WTC11 (cell line): ENCODE measurements around the gene AAGAB. TPM values are rescaled to one million over a fixed set of nuclear protein-coding genes. Genes with fewer than 3 reads are reported as not detected.
A peak's percentile ranks its signal among the peaks of the same experiment; 100 is the strongest.

Experiments
- ATAC-seq: fragments of 200-7000 bp; cut with Tn5 transposase; 2 replicates; pipeline ENCODE4 v1.10.0; 2021; ENCODE audit warnings: mild to moderate bottlenecking, moderate library complexity
- CTCF ChIA-PET: fragments of 300-600 bp; sonication (Branson Sonifier 250); formaldehyde crosslinking; loops from one replicate; lab custom pipeline; 2021; ENCODE audit warnings: antibody characterized with exemption; lab: Charles Lee
- POLR2A ChIA-PET: fragments of 350-600 bp; sonication (Branson Sonifier 250); formaldehyde crosslinking; loops from one replicate; lab custom pipeline; 2021; ENCODE audit warnings: antibody characterized with exemption; lab: Charles Lee
- DNase-seq: peaks from one replicate; pipeline ENCODE4 v3.0.0; 2021; ENCODE audit warnings: low spot score
- H3K27ac Mint-ChIP-seq: 2 replicates; pipeline ENCODE4 v1.8.0; 2021; ENCODE audit warnings: mixed read lengths
- H3K27me3 Mint-ChIP-seq: 2 replicates; pipeline ENCODE4 v1.8.0; 2021; ENCODE audit warnings: low read depth, mild to moderate bottlenecking, moderate library complexity, mixed read lengths
- H3K36me3 Mint-ChIP-seq: 2 replicates; pipeline ENCODE4 v1.8.0; 2021; ENCODE audit warnings: mixed read lengths
- H3K4me1 Mint-ChIP-seq: 2 replicates; pipeline ENCODE4 v1.8.0; 2022; ENCODE audit warnings: mixed read lengths
- H3K4me3 Mint-ChIP-seq: 2 replicates; pipeline ENCODE4 v1.8.0; 2021; ENCODE audit warnings: mild to moderate bottlenecking, moderate library complexity, mixed read lengths
- H3K9me3 Mint-ChIP-seq: 2 replicates; pipeline ENCODE4 v1.8.0; 2021; ENCODE audit warnings: mixed read lengths
- CREB1 ChIP-seq: sonication (generic); formaldehyde crosslinking; IDR thresholded peaks from 2 replicates; pipeline ENCODE4 v1.8.0; 2023; ENCODE audit warnings: mild to moderate bottlenecking, missing genetic modification reagents
- GRHL2 ChIP-seq: fragments of 250-450 bp; sonication (Bioruptor Pico); IDR thresholded peaks from 2 replicates; pipeline ENCODE4 v1.8.0; 2022; ENCODE audit warnings: mild to moderate bottlenecking, moderate library complexity; ENCODE audit not compliant: insufficient replicate concordance, severe bottlenecking
- NFYB ChIP-seq: sonication (generic); formaldehyde crosslinking; conservative IDR thresholded peaks from 2 replicates; pipeline ENCODE4 v1.8.0; 2022; ENCODE audit warnings: low read depth, missing genetic modification reagents
- TEAD1 ChIP-seq: sonication (generic); formaldehyde crosslinking; IDR thresholded peaks from 2 replicates; pipeline ENCODE4 v1.8.0; 2022; ENCODE audit warnings: mild to moderate bottlenecking, missing genetic modification reagents
- ZNF121 ChIP-seq: sonication (generic); formaldehyde crosslinking; IDR thresholded peaks from 2 replicates; pipeline ENCODE4 v1.8.0; 2023; ENCODE audit warnings: missing genetic modification reagents
- ZNF263 ChIP-seq: sonication (generic); formaldehyde crosslinking; IDR thresholded peaks from 2 replicates; pipeline ENCODE4 v1.8.1; 2022; ENCODE audit warnings: low read depth, mild to moderate bottlenecking, moderate library complexity, missing genetic modification reagents
- ZNF671 ChIP-seq: fragments of 250-450 bp; sonication (Bioruptor Pico); IDR thresholded peaks from 2 replicates; pipeline ENCODE4 v1.8.0; 2021; ENCODE audit warnings: mild to moderate bottlenecking
- total RNA-seq: library from RNA; stranded (reverse); gene quantifications from 3 replicates; pipeline ENCODE4 v1.2.3, GENCODE V29; 2021
- TF ChIP-seq, protein P1 (sequence below): sonication (generic); formaldehyde crosslinking; IDR thresholded peaks from 2 replicates; pipeline ENCODE4 v1.8.1; 2023; ENCODE audit warnings: mild to moderate bottlenecking, missing genetic modification reagents, moderate library complexity
- TF ChIP-seq, protein P2 (sequence below): sonication (generic); formaldehyde crosslinking; IDR thresholded peaks from 2 replicates; pipeline ENCODE4 v1.8.1; 2023; ENCODE audit warnings: mild to moderate bottlenecking, missing genetic modification reagents, borderline replicate concordance
- TF ChIP-seq, protein P3 (sequence below): fragments of 250-450 bp; sonication (Bioruptor Pico); IDR thresholded peaks from 2 replicates; pipeline ENCODE4 v1.9.0; 2021; ENCODE audit warnings: mild to moderate bottlenecking
- TF ChIP-seq, protein P4 (sequence below): fragments of 250-450 bp; sonication (Bioruptor Pico); IDR thresholded peaks from 2 replicates; pipeline ENCODE4 v1.8.0; 2021; ENCODE audit warnings: mild to moderate bottlenecking
- TF ChIP-seq, protein P5 (sequence below): sonication (generic); formaldehyde crosslinking; IDR thresholded peaks from 2 replicates; pipeline ENCODE4 v1.8.0; 2022; ENCODE audit warnings: missing genetic modification reagents

Gene AAGAB
- total RNA-seq, 1 experiment from 2014 or later: 41.7 TPM

DNA sequence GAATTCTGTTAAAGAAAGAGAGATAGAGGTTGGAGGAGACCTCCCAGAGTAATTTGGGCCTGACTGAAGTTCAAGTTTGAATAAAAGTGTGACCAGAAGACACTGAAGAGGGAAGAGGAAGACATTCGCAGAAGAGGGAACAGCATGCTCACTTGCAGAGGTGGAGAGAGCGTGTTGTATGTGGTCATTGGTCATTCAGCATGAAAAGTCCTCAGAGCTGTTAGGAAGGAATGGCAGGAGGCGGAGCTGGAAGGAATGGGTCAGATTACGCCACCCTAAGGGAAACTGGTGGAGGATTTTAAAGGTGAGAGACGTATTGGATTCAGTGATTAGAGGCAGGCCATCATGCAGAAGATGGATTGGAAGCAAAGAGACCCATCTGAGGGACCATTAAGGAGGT, 41.7 kb upstream of the AAGAB start:
- DNase-seq: peak; percentile 16
- CTCF ChIA-PET: no interaction called here

DNA sequence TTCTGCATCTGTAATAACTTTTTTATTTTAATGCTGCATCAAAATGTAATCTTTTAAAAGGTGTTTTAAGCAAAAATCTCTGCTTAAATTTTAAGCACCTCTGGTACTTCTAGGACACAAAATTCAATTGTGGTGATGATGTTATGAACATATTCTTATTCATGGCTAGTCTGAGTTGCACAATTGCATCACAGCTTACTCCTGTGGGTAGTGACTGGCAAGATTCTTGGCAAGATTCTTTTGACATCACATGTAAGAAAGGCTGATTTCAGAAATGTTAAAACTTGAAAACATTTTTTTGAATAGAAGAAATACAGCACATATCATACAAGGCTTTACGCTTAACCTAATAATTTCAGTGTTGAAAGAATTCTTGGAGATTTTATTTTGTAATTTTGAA, 35.9 kb upstream of the AAGAB start:
- no peaks in the 10 kb centered on the region for H3K4me1 Mint-ChIP-seq
- peaks cover 9% of the 10 kb centered on the region for H3K9me3 Mint-ChIP-seq
- CTCF ChIA-PET: no interaction called here
- no peaks in the 10 kb centered on the region for H3K27me3 Mint-ChIP-seq
- no peak overlapping the region for H3K27ac Mint-ChIP-seq
- ATAC-seq (no peak), DNase-seq (no peak)
- POLR2A ChIA-PET: no interaction called here
- peaks cover 2% of the 10 kb centered on the region; the same call in 1 of the 2 replicates for H3K36me3 Mint-ChIP-seq
- H3K4me3 Mint-ChIP-seq: no peak overlapping the region
- TF ChIP-seq NFYB (CRISPR knock-in tag) (no peak), GRHL2 (no peak), ZNF263 (CRISPR knock-in tag) (no peak), ZNF671 (no peak), CREB1 (CRISPR knock-in tag) (no peak)
- TF ChIP-seq, protein P1, sequence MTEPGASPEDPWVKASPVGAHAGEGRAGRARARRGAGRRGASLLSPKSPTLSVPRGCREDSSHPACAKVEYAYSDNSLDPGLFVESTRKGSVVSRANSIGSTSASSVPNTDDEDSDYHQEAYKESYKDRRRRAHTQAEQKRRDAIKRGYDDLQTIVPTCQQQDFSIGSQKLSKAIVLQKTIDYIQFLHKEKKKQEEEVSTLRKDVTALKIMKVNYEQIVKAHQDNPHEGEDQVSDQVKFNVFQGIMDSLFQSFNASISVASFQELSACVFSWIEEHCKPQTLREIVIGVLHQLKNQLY (CRISPR knock-in tag): no peak
- TF ChIP-seq, protein P2, sequence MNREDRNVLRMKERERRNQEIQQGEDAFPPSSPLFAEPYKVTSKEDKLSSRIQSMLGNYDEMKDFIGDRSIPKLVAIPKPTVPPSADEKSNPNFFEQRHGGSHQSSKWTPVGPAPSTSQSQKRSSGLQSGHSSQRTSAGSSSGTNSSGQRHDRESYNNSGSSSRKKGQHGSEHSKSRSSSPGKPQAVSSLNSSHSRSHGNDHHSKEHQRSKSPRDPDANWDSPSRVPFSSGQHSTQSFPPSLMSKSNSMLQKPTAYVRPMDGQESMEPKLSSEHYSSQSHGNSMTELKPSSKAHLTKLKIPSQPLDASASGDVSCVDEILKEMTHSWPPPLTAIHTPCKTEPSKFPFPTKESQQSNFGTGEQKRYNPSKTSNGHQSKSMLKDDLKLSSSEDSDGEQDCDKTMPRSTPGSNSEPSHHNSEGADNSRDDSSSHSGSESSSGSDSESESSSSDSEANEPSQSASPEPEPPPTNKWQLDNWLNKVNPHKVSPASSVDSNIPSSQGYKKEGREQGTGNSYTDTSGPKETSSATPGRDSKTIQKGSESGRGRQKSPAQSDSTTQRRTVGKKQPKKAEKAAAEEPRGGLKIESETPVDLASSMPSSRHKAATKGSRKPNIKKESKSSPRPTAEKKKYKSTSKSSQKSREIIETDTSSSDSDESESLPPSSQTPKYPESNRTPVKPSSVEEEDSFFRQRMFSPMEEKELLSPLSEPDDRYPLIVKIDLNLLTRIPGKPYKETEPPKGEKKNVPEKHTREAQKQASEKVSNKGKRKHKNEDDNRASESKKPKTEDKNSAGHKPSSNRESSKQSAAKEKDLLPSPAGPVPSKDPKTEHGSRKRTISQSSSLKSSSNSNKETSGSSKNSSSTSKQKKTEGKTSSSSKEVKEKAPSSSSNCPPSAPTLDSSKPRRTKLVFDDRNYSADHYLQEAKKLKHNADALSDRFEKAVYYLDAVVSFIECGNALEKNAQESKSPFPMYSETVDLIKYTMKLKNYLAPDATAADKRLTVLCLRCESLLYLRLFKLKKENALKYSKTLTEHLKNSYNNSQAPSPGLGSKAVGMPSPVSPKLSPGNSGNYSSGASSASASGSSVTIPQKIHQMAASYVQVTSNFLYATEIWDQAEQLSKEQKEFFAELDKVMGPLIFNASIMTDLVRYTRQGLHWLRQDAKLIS (CRISPR knock-in tag): no peak
- TF ChIP-seq, protein P3, sequence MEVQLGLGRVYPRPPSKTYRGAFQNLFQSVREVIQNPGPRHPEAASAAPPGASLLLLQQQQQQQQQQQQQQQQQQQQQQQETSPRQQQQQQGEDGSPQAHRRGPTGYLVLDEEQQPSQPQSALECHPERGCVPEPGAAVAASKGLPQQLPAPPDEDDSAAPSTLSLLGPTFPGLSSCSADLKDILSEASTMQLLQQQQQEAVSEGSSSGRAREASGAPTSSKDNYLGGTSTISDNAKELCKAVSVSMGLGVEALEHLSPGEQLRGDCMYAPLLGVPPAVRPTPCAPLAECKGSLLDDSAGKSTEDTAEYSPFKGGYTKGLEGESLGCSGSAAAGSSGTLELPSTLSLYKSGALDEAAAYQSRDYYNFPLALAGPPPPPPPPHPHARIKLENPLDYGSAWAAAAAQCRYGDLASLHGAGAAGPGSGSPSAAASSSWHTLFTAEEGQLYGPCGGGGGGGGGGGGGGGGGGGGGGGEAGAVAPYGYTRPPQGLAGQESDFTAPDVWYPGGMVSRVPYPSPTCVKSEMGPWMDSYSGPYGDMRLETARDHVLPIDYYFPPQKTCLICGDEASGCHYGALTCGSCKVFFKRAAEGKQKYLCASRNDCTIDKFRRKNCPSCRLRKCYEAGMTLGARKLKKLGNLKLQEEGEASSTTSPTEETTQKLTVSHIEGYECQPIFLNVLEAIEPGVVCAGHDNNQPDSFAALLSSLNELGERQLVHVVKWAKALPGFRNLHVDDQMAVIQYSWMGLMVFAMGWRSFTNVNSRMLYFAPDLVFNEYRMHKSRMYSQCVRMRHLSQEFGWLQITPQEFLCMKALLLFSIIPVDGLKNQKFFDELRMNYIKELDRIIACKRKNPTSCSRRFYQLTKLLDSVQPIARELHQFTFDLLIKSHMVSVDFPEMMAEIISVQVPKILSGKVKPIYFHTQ (CRISPR knock-in tag): no peak
- TF ChIP-seq, protein P4, sequence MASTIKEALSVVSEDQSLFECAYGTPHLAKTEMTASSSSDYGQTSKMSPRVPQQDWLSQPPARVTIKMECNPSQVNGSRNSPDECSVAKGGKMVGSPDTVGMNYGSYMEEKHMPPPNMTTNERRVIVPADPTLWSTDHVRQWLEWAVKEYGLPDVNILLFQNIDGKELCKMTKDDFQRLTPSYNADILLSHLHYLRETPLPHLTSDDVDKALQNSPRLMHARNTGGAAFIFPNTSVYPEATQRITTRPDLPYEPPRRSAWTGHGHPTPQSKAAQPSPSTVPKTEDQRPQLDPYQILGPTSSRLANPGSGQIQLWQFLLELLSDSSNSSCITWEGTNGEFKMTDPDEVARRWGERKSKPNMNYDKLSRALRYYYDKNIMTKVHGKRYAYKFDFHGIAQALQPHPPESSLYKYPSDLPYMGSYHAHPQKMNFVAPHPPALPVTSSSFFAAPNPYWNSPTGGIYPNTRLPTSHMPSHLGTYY: no peak

More for the DNA sequence above, 41.7 kb upstream of the AAGAB start:
- H3K27me3 Mint-ChIP-seq: no peaks in the 10 kb centered on the region
- no peaks in the 10 kb centered on the region for H3K9me3 Mint-ChIP-seq
- POLR2A ChIA-PET: no interaction called here
- no peak overlapping the region for H3K27ac Mint-ChIP-seq
- TF ChIP-seq, protein P5, sequence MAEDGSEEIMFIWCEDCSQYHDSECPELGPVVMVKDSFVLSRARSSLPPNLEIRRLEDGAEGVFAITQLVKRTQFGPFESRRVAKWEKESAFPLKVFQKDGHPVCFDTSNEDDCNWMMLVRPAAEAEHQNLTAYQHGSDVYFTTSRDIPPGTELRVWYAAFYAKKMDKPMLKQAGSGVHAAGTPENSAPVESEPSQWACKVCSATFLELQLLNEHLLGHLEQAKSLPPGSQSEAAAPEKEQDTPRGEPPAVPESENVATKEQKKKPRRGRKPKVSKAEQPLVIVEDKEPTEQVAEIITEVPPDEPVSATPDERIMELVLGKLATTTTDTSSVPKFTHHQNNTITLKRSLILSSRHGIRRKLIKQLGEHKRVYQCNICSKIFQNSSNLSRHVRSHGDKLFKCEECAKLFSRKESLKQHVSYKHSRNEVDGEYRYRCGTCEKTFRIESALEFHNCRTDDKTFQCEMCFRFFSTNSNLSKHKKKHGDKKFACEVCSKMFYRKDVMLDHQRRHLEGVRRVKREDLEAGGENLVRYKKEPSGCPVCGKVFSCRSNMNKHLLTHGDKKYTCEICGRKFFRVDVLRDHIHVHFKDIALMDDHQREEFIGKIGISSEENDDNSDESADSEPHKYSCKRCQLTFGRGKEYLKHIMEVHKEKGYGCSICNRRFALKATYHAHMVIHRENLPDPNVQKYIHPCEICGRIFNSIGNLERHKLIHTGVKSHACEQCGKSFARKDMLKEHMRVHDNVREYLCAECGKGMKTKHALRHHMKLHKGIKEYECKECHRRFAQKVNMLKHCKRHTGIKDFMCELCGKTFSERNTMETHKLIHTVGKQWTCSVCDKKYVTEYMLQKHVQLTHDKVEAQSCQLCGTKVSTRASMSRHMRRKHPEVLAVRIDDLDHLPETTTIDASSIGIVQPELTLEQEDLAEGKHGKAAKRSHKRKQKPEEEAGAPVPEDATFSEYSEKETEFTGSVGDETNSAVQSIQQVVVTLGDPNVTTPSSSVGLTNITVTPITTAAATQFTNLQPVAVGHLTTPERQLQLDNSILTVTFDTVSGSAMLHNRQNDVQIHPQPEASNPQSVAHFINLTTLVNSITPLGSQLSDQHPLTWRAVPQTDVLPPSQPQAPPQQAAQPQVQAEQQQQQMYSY: peak; percentile 60
- TF ChIP-seq TEAD1 (CRISPR knock-in tag) (no peak), ZNF121 (no peak)
- TF ChIP-seq, protein P2 (CRISPR knock-in tag): no peak
- TF ChIP-seq, all 79 proteins: peak for 1
- peaks cover 12% of the 10 kb centered on the region for H3K4me1 Mint-ChIP-seq
- peak; percentile 92 for ATAC-seq
- no peak overlapping the region for H3K4me3 Mint-ChIP-seq
- H3K36me3 Mint-ChIP-seq: no peaks in the 10 kb centered on the region
